Measurements from ENCODE around the gene NISCH.

DNA sequence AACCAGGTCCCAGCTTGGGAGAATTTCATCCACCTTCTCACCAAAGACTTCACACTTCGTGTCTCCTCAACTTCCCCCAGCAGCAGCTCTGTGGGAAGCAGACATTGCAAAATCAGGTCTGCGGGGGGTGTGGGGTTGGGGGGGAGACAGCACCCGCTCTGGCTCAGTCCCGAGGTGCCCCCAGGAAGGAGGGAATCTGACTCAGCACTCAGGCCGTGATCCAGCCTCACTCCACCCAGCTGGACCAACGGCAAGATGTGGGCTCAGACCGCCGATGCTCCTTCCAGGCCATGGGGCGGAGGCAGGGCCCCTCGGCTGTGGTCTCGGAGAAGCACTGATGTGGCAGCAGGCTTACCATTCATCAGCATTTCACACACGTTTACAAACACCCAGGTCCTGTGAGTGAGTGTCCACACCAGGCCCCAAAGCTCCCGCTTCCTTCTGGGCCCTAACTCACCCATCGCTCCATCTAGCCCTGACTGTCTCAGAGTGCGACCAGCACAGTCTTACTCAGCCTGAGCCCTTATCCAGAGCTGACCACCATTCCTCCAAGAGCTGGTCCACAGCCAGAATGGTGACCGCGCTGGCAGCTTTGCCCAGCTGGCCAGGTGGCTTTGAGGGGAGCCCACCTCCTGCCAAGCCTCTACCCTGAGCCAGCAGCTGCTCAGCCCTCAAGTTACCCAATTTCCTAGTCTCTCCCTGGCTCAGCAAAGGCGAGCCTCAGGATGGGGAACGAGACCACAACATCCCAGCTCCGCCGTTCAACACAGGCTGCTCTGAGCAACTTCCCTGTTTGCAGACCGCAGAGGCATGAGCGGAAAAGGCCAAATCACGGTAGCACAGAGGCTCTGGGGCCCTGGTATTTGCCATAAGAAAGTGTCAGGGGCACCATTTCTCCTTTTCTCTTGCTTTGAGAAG, 43.0 kb downstream of the NISCH start:
- TF ChIP-seq POLR2A (IDR thresholded peaks at IDR 0.05): no peak
- TF ChIP-seq, protein P1, sequence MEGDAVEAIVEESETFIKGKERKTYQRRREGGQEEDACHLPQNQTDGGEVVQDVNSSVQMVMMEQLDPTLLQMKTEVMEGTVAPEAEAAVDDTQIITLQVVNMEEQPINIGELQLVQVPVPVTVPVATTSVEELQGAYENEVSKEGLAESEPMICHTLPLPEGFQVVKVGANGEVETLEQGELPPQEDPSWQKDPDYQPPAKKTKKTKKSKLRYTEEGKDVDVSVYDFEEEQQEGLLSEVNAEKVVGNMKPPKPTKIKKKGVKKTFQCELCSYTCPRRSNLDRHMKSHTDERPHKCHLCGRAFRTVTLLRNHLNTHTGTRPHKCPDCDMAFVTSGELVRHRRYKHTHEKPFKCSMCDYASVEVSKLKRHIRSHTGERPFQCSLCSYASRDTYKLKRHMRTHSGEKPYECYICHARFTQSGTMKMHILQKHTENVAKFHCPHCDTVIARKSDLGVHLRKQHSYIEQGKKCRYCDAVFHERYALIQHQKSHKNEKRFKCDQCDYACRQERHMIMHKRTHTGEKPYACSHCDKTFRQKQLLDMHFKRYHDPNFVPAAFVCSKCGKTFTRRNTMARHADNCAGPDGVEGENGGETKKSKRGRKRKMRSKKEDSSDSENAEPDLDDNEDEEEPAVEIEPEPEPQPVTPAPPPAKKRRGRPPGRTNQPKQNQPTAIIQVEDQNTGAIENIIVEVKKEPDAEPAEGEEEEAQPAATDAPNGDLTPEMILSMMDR (IDR thresholded peaks at IDR 0.05): no peak
